HepG2 (cell line): Measurements from ENCODE around the gene LBR. TPM values are rescaled to one million over a fixed set of nuclear protein-coding genes. Genes with fewer than 3 reads are reported as not detected.

Source experiments
- MATR3 ChIP-seq: sonication (generic); formaldehyde crosslinking; IDR thresholded peaks from 2 replicates; pipeline ENCODE4 v1.4.0; 2020; ENCODE audit warnings: missing genetic modification reagents
- ZBTB7A ChIP-seq: sonication (generic); formaldehyde crosslinking; IDR thresholded peaks from 2 replicates; pipeline ENCODE4 v1.8.0; 2022; ENCODE audit warnings: mild to moderate bottlenecking, missing genetic modification reagents
- ZNF318 ChIP-seq: sonication (generic); formaldehyde crosslinking; IDR thresholded peaks from 2 replicates; pipeline ENCODE4 v1.4.0; 2020; ENCODE audit warnings: mild to moderate bottlenecking, missing genetic modification reagents
- ZNF557 ChIP-seq: sonication (generic); formaldehyde crosslinking; IDR thresholded peaks from 2 replicates; pipeline ENCODE4 v1.4.0; 2020; ENCODE audit warnings: missing genetic modification reagents
- polyA plus RNA-seq, 8 experiments: library from polyadenylated mRNA; depleted of rRNA in 3 of 8; stranded (reverse) in 7 of 8; unstranded in 1 of 8; fragments of >200 nt; fragmentation: Illumina TruSeq in 4 of 8; extraction: Trizol in 4 of 8; gene quantifications; 2 replicates each; pipeline versions ENCODE4 v1.2.1 to v1.2.3, GENCODE V29; 2011 to 2016; ENCODE audit warnings: low read depth in 4 of 8, missing spikeins in 1 of 8, mixed read lengths in 1 of 8; ENCODE audit not compliant: insufficient read depth in 1 of 8
- total RNA-seq, 5 experiments: library from RNA; depleted of rRNA; stranded (reverse); fragments of >200 nt; fragmentation: Illumina TruSeq; extraction: Trizol; gene quantifications; 2 replicates each; pipeline ENCODE4 v1.2.3, GENCODE V29; 2016; ENCODE audit warnings: low read depth in 1 of 5
- TF ChIP-seq, protein P1 (sequence below): sonication (generic); formaldehyde crosslinking; IDR thresholded peaks from 2 replicates; pipeline ENCODE4 v1.4.0; 2020; ENCODE audit warnings: missing genetic modification reagents

Gene LBR
- total and polyA plus RNA-seq, 2 of the 13 experiments (the other 11 are each of a cell fraction or from before 2014, with no cell fraction given) = 38.9 to 76.7 TPM

DNA sequence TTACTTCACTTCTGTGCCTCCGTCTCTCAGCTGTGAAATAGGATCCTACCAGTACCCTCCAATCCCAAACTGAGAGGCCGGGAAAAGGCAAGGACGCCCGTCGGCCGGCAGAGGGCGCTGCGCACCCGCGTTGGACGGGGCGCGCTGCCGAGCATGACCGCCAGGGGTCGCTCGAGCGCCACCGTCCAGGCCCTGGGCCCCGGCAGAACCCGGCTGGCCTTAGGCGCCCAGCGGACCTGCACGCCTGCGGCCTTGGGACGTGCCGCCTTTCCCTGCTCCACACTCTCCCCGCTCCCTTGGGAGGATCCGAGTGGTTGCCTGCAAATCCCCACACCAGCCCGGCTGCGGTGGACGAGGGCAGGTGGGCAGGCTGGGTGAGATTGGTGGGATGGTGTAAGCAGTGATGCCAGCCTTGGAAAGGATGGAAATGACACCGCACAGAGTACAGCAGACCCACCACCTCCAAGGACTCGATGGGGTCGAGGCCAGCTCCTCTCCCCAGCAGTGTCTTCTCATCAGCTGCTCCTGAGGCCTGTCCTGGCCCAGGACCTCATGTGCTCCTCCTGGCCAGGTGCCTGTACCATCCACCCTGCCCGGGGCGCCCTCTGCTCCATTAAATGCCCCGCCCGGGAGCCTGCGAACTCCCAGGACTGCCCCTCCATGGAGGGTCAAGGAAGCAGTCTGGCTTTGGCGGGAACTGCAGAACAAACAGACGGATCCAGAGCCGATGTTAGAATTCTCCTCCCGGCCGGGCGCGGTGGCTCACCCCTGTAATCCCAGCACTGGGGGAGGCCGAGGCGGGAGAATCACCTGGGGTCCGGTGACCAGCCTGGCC lies 47.4 kb upstream of the LBR start (continued):
- TF ChIP-seq, protein P1, sequence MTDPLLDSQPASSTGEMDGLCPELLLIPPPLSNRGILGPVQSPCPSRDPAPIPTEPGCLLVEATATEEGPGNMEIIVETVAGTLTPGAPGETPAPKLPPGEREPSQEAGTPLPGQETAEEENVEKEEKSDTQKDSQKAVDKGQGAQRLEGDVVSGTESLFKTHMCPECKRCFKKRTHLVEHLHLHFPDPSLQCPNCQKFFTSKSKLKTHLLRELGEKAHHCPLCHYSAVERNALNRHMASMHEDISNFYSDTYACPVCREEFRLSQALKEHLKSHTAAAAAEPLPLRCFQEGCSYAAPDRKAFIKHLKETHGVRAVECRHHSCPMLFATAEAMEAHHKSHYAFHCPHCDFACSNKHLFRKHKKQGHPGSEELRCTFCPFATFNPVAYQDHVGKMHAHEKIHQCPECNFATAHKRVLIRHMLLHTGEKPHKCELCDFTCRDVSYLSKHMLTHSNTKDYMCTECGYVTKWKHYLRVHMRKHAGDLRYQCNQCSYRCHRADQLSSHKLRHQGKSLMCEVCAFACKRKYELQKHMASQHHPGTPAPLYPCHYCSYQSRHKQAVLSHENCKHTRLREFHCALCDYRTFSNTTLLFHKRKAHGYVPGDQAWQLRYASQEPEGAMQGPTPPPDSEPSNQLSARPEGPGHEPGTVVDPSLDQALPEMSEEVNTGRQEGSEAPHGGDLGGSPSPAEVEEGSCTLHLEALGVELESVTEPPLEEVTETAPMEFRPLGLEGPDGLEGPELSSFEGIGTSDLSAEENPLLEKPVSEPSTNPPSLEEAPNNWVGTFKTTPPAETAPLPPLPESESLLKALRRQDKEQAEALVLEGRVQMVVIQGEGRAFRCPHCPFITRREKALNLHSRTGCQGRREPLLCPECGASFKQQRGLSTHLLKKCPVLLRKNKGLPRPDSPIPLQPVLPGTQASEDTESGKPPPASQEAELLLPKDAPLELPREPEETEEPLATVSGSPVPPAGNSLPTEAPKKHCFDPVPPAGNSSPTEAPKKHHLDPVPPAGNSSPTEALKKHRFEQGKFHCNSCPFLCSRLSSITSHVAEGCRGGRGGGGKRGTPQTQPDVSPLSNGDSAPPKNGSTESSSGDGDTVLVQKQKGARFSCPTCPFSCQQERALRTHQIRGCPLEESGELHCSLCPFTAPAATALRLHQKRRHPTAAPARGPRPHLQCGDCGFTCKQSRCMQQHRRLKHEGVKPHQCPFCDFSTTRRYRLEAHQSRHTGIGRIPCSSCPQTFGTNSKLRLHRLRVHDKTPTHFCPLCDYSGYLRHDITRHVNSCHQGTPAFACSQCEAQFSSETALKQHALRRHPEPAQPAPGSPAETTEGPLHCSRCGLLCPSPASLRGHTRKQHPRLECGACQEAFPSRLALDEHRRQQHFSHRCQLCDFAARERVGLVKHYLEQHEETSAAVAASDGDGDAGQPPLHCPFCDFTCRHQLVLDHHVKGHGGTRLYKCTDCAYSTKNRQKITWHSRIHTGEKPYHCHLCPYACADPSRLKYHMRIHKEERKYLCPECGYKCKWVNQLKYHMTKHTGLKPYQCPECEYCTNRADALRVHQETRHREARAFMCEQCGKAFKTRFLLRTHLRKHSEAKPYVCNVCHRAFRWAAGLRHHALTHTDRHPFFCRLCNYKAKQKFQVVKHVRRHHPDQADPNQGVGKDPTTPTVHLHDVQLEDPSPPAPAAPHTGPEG (CRISPR knock-in tag) = peak; percentile 58; the same call in 1 of the 2 replicates
- peak; percentile 62 for TF ChIP-seq ZNF318 (CRISPR knock-in tag)
- no peak for TF ChIP-seq MATR3
- TF ChIP-seq ZBTB7A = no peak
- no peak for TF ChIP-seq ZNF557 (CRISPR knock-in tag)
